GM19463 (cell line): ENCODE measurements around the gene FAAP100.
A peak's percentile ranks its signal among the peaks of the same experiment; 100 is the strongest.

Source experiments
- ATAC-seq: cut with Tn5 transposase; IDR thresholded peaks from one replicate; pipeline ENCODE4 v1.9.1; 2021; ENCODE audit warnings: mild to moderate bottlenecking, moderate library complexity; ENCODE audit not compliant: unreplicated experiment

FAAP100 gene

DNA sequence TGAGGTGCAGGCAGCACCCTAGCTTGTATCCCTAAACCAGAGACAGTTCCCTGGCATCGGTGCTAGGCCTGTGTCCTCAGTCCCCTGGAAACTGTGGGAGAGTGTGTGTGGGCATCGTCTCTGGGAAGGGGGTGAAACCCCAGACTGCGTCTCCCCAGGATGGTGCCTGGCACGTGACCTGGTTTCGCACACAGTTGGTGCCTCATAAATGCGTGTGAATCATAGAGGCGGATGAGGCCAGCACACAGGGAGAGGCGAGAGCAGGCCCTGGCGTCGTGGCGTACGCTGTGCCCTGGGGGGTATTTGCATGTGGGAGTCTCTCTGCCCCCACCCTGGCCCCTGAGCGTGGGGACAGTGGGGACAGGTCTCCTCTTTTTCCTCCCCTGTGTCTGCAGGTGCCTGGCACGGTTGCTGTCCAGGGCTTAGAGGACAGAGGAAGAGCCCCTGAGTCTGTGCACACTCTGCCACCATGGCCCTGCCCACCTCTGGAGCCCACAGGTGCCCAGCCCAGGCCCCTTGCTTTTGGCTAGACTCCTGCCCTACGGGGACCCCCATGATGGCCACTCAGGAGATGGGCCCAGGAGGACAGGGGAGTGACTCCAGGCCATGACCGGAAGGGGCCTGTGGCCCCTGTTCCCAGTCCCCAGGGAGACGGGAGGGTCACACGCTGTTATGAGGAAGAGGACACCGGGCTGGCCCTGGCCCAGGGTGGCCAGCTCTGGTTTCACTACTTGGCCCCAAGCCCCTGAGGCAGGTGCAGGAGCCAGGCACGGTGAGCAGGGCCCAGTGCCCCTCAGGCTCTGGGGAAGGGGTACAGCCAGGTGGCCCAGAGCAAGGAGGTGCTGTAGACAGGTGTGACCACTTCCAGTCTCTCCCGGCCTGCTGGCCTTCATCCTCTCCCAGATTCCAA, 25.2 kb downstream of the FAAP100 start:
- no peak for ATAC-seq

DNA sequence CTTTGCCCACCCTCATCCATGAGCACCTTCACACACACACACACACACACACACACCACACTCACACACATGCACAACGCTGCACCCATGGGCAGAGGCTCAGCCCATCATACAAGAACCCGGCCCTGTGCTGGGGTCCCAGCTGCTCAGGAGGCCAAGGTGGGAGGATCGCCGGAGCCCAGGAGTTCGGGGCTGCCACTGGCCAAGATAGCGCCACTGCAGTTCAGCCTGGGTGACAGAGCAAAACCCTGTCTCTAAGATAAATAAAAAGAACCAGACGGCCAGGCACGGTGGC, 27.3 kb downstream of the FAAP100 start:
- no peak for ATAC-seq

DNA sequence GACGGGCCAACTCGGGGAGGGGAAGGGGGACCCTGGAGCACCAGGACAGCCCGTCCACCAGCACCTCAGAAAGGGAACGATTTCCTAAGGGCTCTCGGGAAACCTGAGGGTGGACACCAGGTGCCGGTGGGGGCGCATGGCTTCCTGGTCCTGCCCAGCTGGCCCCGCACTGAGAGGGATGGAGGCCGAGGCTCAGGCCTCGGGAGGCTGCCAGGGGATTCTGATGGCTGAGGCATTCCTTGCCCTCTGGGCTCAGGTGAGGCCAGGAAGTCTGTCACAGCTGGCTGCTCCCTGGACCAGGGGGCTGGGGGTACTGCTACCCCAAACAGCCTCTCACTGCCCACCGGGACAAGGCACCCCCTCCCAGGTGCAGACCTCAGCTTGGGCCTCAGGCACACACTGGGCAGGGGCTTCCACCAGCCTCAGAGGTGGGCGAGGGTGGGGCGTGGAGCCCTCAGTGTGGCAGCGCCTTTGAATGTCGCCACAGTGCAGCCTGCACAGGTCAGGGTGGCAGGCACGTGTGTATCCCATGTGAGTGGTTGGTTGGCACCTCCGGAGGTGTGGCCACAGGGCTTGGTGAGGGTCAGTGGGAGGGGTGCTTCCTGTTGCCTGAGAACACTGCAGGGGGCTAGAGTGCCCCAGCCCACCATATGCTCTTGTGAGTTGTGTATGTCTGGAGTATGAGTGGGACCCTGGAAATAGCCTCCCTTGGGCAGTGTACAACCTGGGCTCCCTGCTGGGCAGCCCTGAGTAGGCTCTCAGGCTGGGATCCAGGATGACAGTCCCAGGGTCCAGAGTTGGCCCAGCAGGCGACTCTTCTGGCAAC, 27.9 kb downstream of the FAAP100 start:
- ATAC-seq, result no peak

DNA sequence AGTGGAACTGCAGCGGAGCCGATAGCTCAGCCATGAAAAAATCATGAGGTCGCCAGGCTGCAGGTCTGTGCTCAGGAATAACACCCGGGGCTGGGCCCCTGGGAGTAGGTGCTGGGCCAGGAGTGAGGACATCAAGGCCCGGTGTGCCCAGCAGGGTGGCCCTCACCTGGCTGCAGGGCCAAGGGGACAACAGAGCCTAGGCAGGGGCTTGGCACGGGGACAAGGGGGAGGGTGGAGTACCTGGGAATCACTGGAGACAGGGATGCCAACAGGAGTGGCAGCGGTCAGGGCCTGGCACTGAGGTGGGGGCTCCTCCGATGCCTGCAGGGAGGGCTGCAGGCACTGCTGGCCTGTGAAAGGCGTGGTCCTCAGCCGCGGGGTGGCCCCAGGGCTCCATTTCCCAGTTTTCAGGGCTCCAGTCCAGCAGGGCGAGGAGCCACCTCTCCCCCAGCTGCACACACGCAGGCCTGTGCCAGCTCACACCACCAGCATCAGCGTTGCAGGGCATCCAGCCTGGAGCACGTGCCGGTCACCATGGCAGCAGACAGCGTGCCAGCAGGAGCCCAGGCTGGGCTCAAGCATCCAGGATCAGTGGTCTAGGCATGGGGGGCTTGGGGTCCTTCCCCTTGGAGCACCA, 28.6 kb downstream of the FAAP100 start:
- ATAC-seq, result no peak

DNA sequence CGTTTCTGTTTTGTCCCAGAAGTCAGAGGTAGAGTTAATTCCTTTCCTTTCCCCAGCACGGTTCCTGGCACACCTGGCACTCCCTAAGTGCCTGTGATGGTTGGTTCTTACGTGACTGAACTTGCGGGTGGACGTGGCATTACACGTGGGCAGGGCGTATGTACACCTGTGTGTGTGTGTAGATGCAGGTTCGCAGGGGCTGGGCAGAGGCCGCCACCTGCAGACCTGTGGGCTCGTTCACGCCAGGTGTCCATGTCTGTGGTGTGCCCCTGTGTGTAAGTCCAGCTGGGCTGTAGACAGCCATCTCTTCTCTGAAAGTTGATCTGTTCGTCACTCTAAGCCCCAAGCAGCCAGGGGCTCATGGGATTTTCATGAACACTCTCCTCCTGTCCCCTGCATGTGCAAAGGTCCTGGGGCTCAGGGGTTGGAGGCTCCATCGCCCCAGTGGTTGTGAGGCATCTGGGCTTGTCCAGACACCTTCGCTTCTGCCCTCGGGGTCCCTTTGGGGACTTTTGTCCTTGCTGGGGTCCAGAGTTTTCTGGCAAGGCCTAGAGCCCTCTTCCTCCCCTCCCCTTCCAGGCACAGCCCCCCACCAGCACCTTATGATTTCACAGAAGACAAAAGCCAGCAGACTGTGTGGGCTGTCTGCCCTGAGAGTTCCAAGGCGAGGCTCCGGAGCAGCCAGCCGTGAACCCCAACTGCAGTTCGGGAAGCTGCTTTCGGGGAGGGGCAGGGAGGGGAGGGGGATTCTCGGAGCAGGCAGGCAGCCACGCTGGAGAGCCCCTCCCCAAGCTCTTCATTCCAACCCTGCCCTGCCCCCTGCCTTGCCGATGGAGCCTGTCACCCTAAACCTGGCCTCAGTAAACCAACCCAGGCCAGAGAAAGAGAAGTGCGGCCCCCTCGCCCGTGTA, 29.4 kb downstream of the FAAP100 start:
- ATAC-seq, result no peak

DNA sequence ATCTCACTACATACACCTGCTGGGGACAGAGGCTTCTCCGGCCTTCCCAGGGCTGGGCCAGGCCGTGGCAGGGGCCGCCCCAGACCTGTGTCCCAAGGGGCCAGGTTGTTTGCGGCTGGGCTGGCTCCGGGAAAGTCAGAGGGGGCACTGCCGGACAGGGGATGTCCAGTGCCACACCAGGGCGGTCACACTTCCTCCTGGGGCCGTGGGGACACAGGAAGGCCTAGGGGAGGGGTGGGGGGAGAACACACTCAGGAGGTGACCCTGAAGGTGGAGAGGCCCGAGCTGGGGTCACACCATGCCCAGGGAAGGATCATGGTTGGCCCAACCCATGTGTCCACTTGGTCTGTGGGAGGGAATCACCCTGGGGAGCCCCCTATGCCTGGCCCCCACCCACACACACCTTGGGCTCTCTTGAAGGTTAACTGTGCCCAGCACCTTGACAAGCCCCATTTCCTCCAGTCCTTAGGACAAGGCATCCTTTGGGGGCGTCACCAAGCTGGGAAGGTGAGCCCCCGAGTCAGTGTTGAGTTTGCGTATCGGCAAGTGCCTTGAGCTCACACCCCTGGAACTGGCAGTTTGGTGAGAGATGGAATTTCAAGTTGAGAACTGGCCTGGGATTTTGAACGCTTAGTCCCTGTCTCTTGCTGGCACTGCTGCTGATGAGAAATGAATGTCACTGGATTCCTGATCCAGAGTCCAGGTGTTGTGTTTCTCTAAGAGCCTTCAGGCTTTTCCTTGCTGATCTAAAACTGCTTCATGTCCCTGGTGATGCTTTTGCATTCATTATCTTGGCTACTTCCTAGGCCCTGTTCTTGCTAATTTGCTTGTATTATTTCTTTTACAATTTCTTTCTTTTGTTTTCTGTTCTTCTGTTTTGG, 31.9 kb downstream of the FAAP100 start:
- no peak for ATAC-seq

DNA sequence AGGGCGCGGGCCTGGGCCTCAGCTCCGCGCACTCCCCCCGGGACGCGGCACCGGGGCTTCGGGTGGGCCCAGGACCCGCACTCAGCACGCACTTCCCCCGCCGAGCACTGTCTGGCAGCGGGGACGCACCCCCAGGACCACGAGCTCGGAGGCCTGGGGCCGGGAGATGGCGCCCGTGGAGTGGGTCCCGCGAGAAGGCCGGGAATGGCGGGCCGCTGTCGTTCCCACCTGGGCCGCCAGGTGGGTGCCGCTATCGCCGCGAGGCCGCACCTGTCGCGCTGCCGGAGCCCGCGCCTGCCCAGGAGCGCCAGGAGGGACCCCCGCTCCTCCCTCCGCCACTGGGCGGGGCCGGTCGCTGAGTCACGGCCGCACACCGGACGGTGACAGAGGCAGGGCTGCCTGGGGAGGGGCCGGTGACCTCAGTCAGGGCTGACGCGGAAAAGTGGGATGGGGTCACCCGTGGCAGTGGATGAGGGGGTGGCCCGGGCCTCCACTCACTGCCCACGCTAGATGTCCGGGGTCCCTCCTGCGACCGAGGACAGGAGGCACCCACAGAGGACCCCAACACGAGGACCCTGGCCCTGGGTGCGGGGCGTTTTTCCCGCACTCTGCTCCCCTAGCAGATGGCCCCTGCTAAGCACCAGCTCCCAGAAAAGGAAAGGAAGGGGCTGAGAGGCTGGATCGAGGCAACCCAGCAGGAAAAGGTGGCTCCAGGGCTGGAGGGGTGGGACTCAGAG, 32.7 kb downstream of the FAAP100 start:
- no peak for ATAC-seq

DNA sequence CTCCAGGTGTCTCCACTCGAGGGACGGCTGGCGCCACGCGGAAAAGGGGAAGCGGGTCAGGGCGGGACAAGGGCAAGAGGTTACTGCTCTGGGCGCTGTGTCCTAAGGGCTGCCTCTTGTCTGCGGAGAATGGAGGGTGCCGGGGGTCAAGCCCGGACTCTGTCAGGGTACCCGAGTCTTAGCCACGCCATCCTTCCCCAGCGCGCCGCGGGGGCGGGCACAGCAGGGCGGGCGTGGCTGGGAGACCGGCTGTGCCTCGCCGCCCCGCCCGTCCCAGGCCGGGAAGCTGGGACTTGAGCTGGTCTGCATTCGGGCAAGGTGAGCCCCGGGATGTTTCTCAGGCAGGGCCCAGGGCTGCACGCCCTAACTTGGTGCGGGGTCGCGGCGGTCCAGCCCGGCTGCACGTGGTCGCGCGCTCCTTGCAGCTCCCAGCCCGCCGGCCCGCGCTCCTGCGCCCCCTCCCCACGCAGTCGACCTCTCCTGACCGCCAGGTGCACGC, 33.3 kb downstream of the FAAP100 start:
- no peak for ATAC-seq

DNA sequence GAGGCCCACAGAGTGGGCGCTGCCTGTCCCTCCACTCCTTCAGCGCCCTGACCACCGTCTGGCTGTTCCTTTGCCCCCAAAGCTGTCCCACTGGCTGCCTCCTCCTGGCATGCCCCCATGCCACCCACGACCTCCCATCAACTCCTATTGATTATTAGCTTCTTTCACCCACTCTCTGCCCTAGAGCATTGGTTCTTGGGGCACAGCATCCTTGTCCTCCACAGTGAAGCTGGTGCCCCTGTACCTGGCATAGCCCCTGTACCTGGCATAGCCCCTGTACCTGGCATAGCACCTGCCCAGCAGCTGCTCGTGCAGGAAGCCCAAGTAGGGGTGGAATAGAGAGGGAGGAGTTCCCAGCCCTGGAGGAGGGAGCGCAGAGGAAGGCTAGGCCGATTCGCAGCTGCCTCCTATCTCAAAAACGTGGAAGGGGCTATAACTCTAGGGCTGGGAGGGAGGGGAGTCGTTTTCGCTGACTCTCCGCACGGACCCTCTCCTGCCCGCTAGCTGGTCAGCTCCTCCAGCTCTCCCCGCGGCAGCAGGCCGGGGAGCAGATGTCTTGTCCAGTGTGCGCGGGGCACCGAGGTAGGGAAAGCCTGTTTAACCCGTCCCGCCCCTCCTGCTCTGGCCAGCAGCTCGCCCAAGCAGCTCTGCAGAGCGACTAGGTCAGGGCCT, 33.9 kb downstream of the FAAP100 start:
- no peak for ATAC-seq

DNA sequence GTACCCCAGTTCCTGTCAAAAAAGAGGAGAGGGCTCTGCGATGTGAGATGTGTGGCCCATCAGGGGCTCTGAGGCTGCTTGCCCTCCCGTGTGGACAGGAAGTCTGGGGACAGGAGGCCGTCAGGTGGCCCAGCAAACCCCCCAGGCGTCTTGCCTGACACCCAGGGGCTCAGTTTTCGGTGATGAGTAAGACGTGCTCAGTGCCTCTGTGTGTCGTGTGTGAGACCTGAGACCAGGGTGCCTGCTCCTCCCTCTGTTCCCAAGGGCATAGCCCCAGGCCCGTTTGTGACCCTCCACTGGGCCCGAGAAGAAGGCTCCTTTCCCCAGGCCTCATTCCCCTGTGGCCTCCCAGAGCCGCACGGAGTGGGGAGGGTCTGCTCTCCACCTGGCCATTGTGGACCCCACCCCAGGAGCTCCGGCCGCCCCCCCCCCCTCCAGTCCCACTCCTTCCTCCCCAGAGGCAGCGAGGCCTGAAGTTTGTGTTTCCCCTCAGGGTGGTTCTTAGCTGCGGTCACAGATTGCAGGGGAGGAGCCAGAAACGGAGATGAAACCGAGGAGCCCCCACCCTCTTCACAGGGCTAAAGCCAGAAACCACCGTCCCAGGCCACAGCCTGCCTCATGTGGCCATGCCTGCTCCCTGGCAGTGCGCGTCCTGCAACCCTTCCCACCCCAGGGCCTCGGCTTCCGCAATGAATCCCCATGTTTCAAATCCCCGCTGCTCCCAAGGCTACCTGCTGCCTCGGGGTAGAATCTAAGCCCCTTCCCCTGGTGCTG, 34.6 kb downstream of the FAAP100 start:
- ATAC-seq, result peak; percentile 32

DNA sequence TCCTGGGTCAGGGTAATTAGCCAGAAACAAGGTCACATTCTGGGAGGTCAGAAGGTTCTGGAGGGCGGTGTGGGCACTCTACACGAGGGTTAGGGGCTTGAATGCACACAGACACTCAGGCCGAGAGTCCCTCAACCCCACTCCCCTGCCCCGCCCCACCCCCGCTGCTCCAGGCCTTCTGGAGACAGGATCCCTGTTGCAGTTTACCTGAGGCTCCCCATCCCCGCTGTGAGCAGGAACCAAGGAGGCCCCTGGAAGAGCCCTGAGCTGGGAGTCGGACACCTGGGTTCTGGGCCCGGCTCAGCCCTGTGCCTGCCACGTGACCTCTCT, 35.2 kb downstream of the FAAP100 start:
- no peak for ATAC-seq

DNA sequence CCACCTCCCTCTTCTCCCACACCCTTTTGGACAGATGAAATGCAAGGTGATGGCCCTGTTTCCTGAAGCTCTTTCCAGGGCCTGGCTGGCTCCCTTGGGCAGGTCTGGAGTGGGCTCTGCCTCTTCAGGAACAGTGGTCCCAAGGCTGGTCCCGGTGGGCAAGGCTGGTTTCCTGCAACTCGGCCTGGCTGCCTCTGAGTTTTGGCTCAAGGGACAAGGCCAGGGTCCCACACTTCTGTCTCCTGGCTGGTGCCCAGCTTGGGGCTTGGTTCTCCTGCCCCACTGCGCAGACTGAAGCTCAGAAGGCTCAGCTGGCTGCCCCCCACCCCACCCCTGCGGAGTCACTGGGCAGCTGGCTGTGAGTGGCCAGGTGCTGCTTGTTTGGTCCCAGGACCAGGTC, 35.7 kb downstream of the FAAP100 start:
- ATAC-seq, result no peak

DNA sequence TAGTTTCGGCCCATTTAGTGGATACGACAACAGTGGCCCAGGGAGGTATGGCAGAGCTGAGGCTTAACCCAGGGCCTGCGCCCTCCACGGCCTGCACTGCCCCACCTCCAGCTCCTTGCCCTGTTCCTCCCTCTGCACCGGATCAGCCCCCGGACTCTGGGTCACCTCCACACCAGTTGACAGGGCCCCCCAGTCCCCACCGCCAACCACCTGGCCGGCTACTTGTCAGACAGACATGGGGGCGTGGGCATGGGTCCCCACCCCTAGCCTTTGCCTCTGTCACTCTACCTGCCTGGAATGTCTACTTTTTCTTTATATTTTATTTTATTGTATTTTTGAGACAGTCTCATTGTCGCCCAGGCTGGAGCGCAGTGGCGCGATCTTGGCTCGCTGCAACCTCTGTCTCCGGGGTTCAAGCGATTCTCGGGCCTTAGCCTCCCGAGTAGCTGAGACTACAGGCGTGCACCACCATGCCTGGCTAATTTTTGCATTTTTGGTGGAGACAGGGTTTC, 36.6 kb downstream of the FAAP100 start:
- no peak for ATAC-seq

DNA sequence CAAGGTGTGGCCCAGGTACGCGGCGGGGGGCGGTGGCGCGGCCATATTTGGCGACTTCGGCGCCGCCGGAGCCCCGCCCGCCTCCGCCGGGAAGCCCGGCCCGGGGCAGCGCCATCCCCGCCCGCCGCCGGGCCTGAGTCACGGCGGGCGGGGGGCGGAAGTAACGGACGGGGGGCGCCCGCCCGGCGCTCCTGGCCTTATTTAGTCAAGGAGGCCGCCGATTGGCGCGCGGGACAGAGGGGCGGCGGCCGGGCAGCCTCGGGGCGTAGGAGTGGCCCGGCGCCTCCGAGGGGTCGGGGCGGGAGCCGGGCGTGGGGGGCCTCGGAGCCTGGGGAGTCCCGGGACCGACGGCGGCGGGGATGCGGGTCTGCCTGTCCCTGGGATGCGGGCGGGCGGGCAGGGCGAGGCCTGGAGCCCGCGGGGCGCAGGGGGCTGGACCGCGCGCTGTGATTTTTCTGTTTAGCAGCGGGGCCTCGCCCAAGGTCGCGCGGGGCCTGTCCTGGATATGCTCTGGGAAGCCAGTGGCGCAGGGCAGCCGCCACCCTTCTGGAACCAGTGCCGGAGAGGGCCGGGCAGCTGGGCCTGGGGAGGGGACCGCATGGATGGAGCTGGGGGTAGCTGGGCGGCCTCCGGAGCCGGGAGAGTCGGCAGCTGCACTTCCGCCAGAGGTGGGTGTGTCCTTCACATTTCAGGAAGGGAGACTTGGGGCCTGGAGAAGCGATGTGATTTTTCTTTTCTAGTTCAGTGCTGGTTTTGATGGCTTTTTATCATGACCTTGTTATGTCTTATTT, 37.2 kb downstream of the FAAP100 start:
- peak; percentile 23 for ATAC-seq

DNA sequence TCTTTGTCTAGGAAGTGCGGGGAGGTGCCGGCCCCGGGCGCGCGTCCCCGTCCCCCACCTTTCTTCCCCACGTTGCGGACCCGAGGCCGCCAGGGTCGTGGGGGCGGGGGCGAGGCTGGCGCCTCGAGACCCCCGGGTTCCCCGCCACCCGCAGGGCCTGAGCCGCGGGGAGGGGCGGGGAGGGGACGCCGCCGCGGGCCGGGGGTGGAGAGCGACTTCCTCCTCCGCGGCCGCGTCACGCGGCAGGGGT, 37.7 kb downstream of the FAAP100 start:
- ATAC-seq, result no peak

DNA sequence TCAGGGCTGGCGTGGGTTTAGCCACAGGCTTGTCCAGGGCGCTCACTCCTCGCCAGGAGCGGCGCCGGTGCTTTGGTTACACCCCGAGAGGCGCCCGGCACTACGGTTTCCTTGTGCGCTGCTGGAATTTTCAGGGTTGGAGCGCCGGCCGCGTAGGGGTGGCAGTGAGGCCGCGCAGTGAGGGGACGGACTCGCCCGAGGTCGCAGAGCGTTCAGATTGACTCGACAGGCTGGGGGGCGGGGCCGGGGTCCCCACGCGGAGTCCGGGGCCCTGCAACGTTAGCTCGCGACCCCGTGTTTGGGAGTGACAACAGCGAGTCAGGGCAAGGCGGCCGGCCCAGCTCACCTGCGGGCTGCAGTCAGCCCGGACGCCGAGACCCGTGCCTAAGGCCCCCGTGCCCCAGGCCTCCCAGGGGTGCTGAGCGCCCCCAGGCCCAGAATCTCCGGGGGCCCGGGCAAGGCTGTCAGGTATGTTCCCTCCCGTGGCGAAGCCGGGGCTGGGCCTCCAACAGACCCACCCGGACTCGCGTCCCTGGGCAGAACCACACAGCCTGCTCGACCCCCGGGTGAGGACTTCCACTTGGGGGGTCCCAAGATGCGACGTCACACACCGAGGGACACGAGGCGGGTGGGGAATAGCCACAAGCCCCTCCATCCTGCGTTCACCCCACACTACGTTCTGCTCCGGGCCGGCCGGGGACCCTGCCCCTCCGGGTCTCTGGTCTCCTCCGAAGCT, 38.2 kb downstream of the FAAP100 start:
- ATAC-seq, result no peak
